Keratinocyte (primary cell): ENCODE results near the gene NSF. TPM values are rescaled to one million over a fixed set of nuclear protein-coding genes. Genes with fewer than 3 reads are reported as not detected.
A peak's percentile ranks its signal among the peaks of the same experiment; 100 is the strongest.

Source experiments
- DNase-seq: peaks from one replicate; pipeline ENCODE4 v3.0.0-alpha.2; 2011; ENCODE audit warnings: low read depth, missing footprints, low spot score
- FAIRE-seq: peaks from 2 replicates; lab custom pipeline; 2011; peaks lifted over from hg19 to GRCh38; lab: Jason Lieb, UNC
- H2AFZ ChIP-seq: 2 replicates; pipeline ENCODE4 v1.6.0; 2012; ENCODE audit warnings: low read length, control low read depth, inconsistent platforms; ENCODE audit not compliant: control insufficient read depth
- H3K27ac ChIP-seq: 2 replicates; pipeline ENCODE4 v1.5.1; 2011; ENCODE audit warnings: low read length; ENCODE audit not compliant: control insufficient read depth, insufficient read depth
- H3K27me3 ChIP-seq: 3 replicates; pipeline ENCODE4 v1.6.0; 2011; ENCODE audit warnings: low read length; ENCODE audit not compliant: control insufficient read depth, insufficient read depth; ENCODE audit errors: extremely low read depth
- H3K36me3 ChIP-seq, 2 experiments: 2 replicates in 1 of 2; 3 replicates in 1 of 2; pipeline ENCODE4 v1.5.1; 2011; ENCODE audit warnings: low read length in 2 of 2, mild to moderate bottlenecking in 1 of 2; ENCODE audit not compliant: control insufficient read depth in 2 of 2, insufficient read depth in 2 of 2; ENCODE audit errors: extremely low read depth in 1 of 2
- H3K4me1 ChIP-seq: 3 replicates; pipeline ENCODE4 v1.5.1; 2011; ENCODE audit warnings: low read length; ENCODE audit not compliant: control insufficient read depth, insufficient read depth; ENCODE audit errors: extremely low read depth
- H3K4me2 ChIP-seq: 3 replicates; pipeline ENCODE4 v1.6.0; 2011; ENCODE audit warnings: low read depth, low read length; ENCODE audit not compliant: control insufficient read depth, insufficient read depth; ENCODE audit errors: extremely low read depth
- H3K4me3 ChIP-seq, 3 experiments: fragments of 200-600 bp in 1 of 3; sonication (generic) in 1 of 3; 2 replicates in 2 of 3; 3 replicates in 1 of 3; pipeline ENCODE4 v1.5.1; 2011 to 2016; ENCODE audit warnings: low read length in 3 of 3, mild to moderate bottlenecking in 3 of 3, control low read depth in 2 of 3, inconsistent platforms in 1 of 3, low read depth in 1 of 3, mixed read lengths in 1 of 3, mixed run types in 1 of 3, moderate library complexity in 1 of 3; ENCODE audit not compliant: control insufficient read depth in 2 of 3, insufficient read depth in 2 of 3; ENCODE audit errors: extremely low read depth in 1 of 3
- H3K79me2 ChIP-seq: 2 replicates; pipeline ENCODE4 v1.6.0; 2012; ENCODE audit warnings: low read length; ENCODE audit not compliant: control insufficient read depth, insufficient read depth
- H3K9ac ChIP-seq: 3 replicates; pipeline ENCODE4 v1.6.0; 2011; ENCODE audit warnings: low read length; ENCODE audit not compliant: control insufficient read depth, insufficient read depth; ENCODE audit errors: extremely low read depth
- H3K9me1 ChIP-seq: 3 replicates; pipeline ENCODE4 v1.6.0; 2011; ENCODE audit warnings: low read length; ENCODE audit not compliant: control insufficient read depth, insufficient read depth; ENCODE audit errors: extremely low read depth
- H3K9me3 ChIP-seq: 2 replicates; pipeline ENCODE4 v1.5.1; 2012; ENCODE audit warnings: low read depth, low read length; ENCODE audit not compliant: control insufficient read depth
- H4K20me1 ChIP-seq: 3 replicates; pipeline ENCODE4 v1.6.0; 2011; ENCODE audit warnings: low read length; ENCODE audit not compliant: control insufficient read depth, insufficient read depth; ENCODE audit errors: extremely low read depth
- CTCF ChIP-seq, 3 experiments: IDR thresholded peaks in 1 of 3; conservative IDR thresholded peaks in 1 of 3; optimal IDR thresholded peaks in 1 of 3; 2 replicates in 2 of 3; 3 replicates in 1 of 3; pipeline versions ENCODE3 to v1.5.1; 2011; ENCODE audit warnings: low read length in 3 of 3, mild to moderate bottlenecking in 3 of 3, moderate library complexity in 2 of 3, control low read depth in 1 of 3, inconsistent platforms in 1 of 3; ENCODE audit not compliant: insufficient read depth in 2 of 3; ENCODE audit errors: extremely low read depth in 1 of 3
- EZH2 ChIP-seq: IDR thresholded peaks from one replicate; pipeline ENCODE4 v1.6.1; 2012; ENCODE audit warnings: inconsistent platforms, mild to moderate bottlenecking, low read length, moderate library complexity
- dilution Hi-C: fragments of 300-500 bp; cut with MboI; formaldehyde crosslinking; loops from one replicate; pipeline ENCODE4 v1.7.0; 2020; ENCODE audit warnings: low sequenced_read_pairs; ENCODE audit not compliant: extremely low pct_ligation_motif_present
- polyA plus RNA-seq, 5 experiments: library from polyadenylated mRNA; depleted of rRNA in 3 of 5; stranded (reverse) in 3 of 5; stranded (forward) in 1 of 5; unstranded in 1 of 5; fragments of >200 nt; gene quantifications; 1 replicate in 1 of 5; 2 replicates in 3 of 5; 3 replicates in 1 of 5; pipeline versions ENCODE4 v1.2.1 to v1.2.3, GENCODE V29; 2011 to 2012; ENCODE audit warnings: missing spikeins in 2 of 5, low read depth in 1 of 5, low replicate concordance in 1 of 5

Gene NSF
- polyA plus RNA-seq, 1 donor (not counting 4 experiments of a cell fraction or from before 2014, with no cell fraction given), result 32.3 TPM

GRCh38 chr17:46720408-46720807, 129.9 kb downstream of the NSF start:
- H3K36me3 ChIP-seq, result peaks cover 3% of the 10 kb centered on the region in 2 experiments
- H3K27ac ChIP-seq, result no peak overlapping the region
- no peaks in the 10 kb centered on the region for H3K9me1 ChIP-seq
- no peak overlapping the region for H3K4me2 ChIP-seq
- DNase-seq (no peak), FAIRE-seq (no peak)
- H3K27me3 ChIP-seq, result no peaks in the 10 kb centered on the region
- dilution Hi-C loops, result no loop called here
- no peaks in the 10 kb centered on the region for H3K9me3 ChIP-seq
- no peaks in the 10 kb centered on the region for H4K20me1 ChIP-seq
- H2AFZ ChIP-seq, result no peak overlapping the region
- H3K9ac ChIP-seq, result no peak overlapping the region
- H3K4me1 ChIP-seq, result peaks cover 31% of the 10 kb centered on the region
- H3K79me2 ChIP-seq, result no peaks in the 10 kb centered on the region
- TF ChIP-seq EZH2 (no peak), CTCF (optimal IDR thresholded peaks at IDR 0.05 in 1 of 3, IDR thresholded peaks at IDR 0.05 in 1 of 3, conservative IDR thresholded peaks at IDR 0.05 in 1 of 3; ENCODE audit: extremely low read depth in 1 of 3, insufficient read depth in 2 of 3, low read length in 3 of 3) (no peak)
- no peak overlapping the region for H3K4me3 ChIP-seq

GRCh38 chr17:46722662-46723285, 132.3 kb downstream of the NSF start:
- Histone ChIP-seq H3K36me3 (peaks cover 2% of the 10 kb centered on the region in 2 experiments), H3K4me1 (peaks cover 52% of the 10 kb centered on the region), H4K20me1 (no peaks in the 10 kb centered on the region), H3K4me2 (peak overlapping the region; percentile 60), H3K27me3 (no peaks in the 10 kb centered on the region), H2AFZ (peak overlapping the region; percentile 83), H3K4me3 (peak overlapping the region in 1 of 3 experiments; percentile 17), H3K79me2 (no peaks in the 10 kb centered on the region), H3K9me1 (no peaks in the 10 kb centered on the region), H3K27ac (peak overlapping the region; percentile 86), H3K9ac (peak overlapping the region; percentile 70), H3K9me3 (no peaks in the 10 kb centered on the region)
- TF ChIP-seq EZH2, result no peak
- TF ChIP-seq CTCF (optimal IDR thresholded peaks at IDR 0.05 in 1 of 3, IDR thresholded peaks at IDR 0.05 in 1 of 3, conservative IDR thresholded peaks at IDR 0.05 in 1 of 3; ENCODE audit: extremely low read depth in 1 of 3, insufficient read depth in 2 of 3, low read length in 3 of 3), result no peak
- dilution Hi-C loops, result no loop called here
- DNase-seq (no peak), FAIRE-seq (peak; percentile 87)
